ENCODE data around the gene NOL4L.
A peak's percentile ranks its signal among the peaks of the same experiment; 100 is the strongest.

Gene NOL4L

DNA sequence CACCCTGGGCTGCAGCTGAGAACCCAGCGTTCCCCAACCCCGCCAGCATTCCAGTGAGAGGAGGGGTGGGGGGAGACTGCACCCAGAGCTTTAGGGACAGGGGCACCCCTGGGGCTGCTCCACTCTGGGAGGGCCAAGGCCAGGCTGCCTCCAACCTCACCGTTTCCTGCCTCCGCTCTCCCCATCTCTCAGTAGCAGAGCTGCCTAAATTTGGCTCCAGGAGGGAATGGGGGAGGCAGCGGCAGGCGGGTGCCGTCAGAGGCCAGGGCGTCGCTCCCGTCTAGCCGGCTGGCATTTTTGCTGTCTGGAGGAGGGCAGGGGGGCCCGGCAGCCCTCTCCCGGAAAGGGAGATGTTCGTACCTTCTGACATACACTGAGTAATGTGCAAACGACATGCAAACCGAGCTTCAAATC, 46.6 kb downstream of the NOL4L start:
- peak; percentile 39 to 58 for DNase-seq

DNA sequence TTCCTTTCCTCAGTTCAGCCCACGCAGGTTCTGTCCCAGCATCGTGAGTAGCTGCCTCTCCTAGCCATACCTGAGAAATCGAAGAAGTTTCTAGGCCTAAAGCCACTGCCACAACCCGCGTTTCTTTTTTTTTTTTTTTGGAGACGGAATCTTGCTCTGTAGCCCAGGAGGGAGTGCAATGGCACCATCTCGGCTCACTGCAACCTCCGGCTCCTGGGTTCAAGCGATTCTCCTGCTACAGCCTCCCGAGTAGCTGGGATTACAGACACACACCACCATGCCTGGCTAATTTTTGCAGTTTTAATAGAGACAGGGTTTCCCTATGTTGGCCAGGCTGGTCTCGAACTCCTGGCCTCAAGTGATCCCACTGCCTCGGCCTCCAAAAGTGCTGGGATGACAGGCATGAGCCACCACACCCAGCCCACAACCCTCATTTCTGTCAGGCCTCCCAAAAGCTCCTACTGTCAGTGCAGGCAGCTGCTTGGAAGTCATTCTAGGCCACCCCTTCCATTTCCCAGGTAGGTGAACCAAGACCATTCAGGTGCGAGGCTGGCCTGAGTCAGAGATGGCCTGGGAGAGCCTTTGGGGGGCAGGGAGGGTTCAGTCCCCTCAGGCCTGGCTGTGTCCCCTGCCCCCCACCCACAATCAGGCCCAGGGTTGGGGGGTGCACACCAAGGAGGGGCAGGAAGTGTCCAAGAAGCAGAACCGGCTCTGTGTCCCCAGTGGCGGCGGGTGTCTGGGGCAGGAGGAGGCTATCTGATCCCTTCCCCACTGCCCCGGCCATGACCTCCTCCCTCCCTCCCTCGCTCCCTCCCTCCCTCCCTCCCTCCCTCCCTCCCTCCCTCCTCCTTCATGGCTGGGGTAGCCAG, 47.2 kb downstream of the NOL4L start:
- peak; percentile 26 to 49 for DNase-seq

DNA sequence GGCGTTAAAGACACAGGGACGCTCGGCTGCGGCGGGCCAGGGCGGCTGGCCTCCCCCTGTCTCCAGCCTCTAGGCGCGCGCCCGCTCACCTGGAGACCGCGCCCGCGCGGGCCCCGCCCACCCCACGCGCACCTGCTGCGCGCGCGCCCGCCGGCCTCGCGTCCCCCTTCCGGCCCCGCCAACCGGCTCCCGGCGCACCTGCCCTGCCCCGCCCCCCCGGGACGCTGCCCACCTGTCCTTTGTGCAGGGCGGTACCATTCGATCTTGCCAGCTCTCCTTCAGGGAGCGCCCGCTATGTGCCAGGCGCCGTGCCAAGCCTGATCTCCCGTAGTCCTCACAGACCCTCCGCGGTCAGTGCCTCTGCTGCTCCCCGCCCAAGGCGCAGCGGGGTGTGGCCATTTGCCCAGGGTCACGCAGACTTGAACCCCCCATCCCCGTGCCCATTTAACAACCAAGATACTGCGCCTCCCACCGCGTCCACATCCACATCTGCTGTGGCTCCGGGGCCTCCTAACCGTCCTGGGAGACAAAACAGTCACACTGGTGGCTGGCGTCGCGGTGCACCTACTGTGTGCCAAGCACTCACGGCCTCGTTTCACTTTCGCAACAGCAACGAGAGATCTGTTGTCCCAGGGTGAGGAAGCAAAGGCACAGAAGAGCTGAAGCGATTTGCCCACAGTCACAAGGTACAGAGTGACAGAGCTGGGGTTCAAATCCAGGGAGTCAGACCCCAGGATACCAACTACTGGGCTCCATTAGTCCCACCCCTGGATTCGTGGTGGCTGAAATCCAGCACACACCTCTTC, 48.1 kb downstream of the NOL4L start:
- DNase-seq, result peak in 1 of 2 experiments; percentile 13

DNA sequence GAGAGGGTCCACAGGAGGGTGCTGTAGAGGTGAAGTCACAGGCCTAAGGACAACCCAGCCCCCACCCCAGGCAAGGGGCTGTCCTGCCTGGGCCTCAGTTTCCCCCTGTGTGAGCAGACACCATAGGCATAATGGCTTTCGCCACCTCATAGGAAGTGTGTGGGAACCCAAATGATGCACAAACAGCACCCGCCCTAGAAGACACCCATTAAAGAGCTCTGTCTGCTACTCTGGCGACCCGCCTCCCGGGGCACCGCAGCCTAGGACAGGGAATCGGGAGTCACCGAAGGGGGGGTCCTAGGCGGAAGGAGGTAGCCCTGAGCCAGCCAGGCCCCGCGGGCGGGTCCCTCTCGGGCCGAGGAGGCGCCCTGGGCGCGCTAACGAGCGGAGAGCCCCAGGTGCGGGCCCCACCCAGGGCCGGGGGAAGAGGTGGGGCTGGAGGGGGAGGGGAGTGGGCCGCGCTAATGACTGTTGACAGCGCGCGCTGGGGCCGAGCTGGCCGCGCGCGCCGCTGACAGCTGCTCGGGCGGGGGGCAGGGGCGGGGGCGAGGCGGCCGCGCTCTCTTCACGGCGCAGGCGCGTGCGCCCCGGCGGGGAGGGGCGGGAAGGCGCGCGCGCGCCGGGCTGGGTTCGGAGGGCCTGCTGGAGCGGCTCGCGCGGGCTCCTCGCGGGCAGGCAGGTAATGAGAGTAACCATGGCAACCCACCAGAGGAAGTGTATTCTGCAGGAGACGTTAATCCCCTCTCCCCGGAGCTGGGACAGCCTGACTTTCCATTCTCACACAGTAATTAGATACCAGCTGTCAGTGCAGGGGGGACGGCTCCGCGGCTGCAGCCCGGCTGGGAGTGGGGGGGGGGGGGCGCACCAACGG, 48.9 kb downstream of the NOL4L start:
- DNase-seq, result peak; percentile 25 to 30

DNA sequence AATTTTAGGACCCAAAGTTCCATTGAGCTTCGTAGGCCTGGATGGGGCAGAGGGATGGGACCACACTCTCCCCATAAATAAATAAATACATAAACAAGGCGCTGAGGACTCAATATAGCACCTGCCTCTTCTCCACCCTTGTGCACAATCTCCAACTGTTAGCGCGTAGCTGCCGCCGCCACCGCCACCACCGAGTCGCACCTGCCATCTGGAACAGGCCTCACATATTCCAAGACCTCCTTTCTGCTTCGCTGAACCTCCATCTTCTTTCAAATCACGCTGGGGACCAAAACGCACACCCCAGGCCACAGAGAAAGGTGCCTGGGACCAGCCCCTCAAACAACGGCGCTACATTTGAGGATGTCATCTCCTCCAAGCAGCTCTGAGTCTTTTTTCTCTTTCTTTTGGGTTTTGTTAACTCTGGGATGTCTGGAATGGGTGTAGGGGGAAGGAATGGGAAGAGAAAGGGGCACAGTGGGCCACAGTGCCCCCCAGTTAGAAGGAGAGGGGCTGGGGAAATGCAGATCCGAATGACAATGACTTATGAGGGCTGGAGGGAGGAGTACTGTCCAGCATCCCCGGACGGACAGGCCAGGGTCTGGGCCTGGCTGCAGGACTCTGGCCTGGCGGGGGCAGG, 49.7 kb downstream of the NOL4L start:
- DNase-seq, result no peak

DNA sequence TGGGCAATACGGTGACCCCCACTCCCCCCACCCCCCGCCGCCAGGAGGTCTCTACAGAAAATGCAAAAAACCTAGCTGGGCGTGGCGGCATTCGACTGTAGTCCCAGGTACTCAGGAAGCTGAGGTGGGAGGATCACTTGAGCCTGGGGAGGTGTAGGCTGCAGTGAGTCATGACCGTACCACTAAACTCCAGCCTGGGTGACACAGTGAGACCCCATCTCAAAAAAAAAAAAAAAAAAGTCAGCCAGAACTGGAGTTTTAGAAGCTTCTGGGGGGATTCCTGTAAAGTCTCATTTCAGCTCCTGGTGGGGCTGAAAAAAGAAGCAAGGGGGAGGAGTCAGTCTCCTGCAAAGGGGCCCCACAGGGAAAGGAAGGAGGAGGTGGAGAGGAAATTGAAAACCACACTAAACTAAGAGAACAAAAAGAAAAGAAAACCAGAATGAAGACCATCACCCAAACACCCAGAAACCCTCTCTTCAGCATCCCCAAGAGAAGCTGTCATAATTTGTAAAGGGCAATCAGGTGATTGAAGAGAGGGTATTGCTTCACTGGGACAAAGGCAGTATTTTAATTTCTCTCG, 50.4 kb downstream of the NOL4L start:
- peak; percentile 34 to 44 for DNase-seq

DNA sequence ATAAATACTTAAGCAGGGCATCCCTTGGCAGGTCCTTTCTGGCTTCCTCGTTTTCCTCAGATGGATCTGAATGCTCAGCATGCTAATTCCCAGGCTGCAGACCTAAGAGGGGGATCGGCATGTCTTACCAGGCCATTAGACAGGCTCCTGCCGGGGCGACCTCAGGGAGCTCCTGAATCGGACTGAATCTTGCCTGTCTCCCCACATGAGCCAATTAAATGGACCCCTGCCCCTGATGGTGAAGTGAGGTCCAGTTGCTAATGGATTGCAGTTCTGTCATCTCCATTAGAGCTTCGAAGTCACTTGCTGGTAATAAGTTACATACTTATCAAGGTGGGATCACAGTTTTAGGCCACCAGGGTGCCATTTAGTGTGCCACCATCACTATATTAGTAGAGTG, 51.4 kb downstream of the NOL4L start:
- no peak for DNase-seq

DNA sequence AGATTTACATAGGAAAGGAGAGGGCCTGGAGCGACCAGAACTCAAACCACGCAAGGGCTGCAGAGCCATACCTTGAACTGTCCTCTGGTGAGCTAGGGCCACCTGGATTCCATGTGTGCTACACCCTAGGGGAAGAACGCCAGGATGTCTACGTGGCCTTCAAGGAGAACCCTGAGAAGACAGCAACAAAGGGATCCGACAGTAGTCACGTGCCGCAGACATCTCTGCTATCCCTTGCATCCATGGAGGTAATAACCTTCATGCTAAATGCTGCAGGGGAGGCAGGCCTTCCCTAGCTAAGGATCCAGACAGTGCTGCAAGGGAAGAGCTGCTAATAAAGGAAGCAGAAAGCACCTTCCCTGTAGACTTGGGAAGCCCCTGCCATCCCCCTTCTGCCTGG, 52.9 kb downstream of the NOL4L start:
- DNase-seq, result no peak

DNA sequence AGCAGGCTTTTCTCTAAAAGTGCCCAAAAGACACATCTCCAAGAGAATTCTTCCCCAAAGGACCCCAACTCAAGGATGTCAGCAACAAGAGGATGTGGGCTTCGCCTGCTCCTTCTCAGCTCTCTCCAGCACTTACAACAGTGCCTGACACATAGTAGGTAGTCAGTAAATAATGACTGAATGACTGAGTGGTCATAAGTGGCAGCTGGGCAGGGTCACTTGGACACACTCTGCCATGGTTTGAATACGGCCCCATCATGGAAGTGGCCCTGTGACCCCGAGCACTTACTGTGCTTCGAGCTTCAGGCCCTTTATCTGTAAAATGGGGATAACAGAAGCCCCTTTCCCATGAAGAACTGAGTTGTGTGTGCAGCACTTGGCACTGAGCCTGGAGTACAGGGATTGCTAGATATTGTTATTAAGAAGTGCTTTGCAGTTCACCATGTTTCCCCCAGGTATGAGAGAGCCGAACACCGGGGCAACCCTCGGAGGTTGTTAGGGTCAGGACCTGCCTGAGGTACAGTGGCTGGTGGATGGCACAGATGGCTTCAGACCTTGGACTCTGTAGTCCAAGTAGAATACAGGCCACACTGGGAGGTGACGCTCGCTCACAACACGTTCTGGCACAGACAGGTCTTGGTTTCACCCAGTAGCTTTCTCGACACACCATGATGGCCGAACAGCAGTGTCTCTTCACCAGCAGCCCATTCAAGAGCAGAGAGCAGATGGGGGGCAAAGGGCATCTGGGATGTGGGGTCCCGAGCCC, 56.0 kb downstream of the NOL4L start:
- DNase-seq, result no peak

DNA sequence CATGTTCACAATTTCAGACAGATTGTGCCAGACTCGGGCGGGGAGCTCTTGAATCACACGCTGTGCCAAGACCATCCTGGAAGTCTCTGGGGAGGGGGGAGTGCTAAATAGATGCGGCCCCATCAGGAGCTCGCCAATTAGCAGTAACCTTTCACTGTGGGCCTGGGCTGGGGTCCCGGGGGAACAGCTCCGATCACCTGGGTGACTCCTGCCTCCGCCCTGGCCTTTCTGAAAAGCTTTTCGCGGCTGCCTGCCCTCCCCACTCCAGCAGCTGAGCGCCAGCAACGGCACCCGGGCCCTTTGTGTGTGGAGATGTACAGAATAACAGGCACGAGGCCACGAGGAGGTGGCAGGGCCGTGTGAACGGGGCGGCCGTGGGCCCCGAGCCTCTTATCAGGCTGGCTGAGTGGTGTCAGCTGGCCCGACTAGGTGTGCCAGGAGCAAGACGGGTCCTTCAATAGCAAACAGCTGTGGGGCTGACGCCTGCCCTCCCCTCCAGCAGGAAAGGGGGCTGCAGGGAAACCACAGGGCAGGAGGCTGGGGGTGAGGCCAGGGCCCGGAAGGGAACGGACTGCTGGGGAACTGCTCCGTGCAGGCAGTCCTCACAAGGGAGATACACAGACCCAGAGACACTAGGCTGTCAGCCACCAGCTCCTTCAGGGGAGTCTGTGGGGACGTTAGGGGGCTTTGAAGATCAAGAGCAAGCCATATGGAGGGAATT, 56.8 kb downstream of the NOL4L start:
- DNase-seq, result peak in 1 of 2 experiments; percentile 38

DNA sequence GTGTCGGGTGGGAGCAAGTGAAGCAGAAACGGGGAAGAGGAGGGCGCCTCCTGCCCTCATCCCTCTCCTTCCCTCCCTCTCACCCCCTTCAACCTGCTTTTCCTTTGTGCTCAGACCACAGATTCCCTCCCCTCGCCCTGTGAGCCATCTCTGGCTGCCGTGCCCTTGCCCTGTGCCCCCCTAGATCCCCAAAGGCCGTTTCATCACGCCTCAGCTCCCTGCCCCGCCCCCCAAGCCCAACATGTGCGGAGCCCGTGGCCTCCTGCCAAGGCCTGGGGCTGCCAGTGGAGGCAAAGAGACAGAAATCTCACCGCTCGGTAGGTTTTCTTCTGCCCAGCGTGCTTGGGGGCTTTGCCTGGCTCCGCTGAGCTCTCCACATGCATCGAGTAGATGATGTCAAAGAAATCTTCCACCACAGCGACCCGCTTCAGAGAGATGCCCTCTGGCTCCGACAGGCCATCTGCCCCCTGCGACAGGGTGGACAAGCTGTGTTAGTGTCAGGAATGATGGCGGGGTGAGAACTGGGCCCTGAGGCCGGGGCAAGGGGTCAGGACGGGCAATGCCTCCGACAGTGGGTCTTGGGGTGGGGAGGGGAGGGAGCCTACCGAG, 57.6 kb downstream of the NOL4L start:
- DNase-seq, result no peak

DNA sequence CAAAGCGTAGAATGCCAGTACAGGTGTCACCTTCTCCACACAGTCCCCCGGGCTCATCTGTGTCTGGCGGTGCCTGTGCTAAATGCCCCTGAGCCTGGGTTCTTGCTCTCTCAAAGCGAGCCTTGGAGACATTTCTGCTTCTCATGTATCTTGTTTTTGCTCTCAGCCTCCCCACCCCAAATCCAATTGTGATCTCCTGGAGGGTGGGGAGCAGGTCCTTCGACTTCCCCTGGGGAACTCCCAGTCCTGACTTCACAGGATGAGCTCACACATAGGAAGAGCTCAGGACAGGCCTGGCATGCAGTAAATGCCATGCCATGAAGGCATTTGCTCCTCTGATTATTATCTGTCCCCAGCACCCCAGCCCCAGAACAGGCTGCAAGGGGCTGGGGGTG, 58.1 kb downstream of the NOL4L start:
- DNase-seq, result no peak

DNA sequence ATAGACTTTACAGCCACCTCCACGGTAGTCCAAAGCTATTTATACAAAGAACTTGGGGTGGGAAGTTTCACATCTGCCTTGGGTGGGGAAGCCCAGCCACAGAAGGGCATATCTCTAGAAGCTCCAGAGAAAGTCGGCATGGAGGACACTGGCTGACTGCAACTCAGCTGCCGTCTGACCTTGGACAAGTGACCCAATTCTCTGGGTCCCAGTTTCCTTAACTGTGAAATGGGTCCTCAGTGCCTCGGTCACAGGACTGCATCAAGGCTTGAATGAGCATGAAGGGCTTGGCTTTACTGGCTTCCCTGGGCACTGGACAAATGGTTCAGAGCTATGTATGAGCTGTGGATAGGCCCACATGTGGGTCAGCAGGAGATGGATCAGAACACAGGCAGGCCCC, 58.6 kb downstream of the NOL4L start:
- no peak for DNase-seq

DNA sequence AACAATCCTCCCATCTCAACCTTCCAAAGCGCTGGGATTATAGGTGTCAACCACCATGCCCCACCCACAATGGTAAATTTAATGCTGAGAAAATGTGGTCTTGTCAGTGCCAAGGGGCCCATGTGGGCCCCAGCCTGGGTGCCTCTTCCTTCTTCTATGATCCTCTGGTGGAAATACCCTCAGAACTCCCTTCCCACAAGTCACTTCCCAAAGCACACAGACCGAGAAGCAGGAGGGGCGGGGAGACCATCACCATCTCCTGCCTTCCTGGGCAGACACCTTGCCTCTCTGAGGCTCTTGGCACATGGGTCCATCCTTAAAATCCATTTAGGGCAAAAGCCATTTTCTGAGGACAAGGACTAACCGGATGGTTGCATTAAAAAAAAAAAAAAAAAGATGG, 59.0 kb downstream of the NOL4L start:
- no peak for DNase-seq

DNA sequence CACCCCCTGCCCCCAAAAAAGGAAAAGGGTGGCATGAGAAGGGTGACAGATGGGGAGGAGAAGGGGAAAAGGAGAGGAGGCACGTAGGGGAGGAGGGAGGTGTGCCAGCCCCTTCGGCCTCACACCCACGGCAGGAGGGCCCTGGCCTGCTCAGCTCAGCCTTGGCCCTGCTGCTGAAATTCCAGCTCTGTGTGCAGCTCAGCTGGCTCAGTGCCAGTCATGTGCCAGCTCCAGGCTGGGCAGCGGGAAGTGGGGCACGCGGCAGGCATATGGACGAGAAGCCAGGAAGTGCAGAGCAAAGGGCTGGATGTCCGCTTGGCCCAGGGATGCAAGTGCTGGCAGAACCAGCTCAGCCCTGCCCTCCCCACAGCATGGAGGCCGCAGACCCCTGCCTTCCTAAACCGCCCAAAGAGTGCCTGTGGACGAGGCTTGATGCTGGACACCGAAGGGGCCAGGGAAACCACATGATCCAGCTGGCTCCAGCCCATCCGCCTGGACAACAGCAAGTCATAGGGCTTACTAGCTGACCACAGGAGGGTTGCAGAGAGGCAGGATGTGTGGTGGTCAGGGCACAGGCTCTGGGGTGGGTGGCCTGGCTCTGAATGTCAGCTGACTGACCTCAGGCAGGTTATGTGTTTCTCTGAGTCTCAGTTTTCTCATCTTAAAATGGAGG, 60.2 kb downstream of the NOL4L start:
- DNase-seq, result no peak

DNA sequence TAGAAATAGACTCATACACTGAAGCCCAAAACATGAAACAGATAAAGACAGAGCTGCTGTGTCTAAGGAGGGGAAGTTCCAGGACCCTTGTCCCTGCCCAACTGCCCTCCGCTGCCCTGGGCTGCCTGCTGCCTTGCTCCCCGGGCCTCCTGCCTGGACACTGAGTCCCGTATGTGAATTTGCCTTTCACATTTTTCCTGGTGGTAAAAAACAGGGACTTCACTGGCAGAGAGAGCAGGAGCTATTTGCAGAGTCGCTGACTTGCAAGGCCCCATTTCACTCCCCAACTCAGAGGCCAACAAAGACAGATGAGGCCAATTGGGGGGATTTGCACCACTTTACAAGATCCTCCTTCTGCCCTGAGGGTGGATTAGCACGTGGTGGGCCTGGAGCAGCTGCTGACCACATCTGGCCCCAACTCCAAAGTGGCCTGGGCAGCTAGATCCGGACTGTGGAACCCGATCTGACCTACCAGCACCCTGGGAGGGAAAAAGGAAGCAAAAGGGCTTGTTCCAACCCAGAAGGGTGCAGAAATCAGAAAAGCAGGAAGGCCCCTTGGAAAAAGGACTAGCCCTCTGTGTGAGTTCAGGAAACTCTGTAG, 61.4 kb downstream of the NOL4L start:
- DNase-seq, result no peak

DNA sequence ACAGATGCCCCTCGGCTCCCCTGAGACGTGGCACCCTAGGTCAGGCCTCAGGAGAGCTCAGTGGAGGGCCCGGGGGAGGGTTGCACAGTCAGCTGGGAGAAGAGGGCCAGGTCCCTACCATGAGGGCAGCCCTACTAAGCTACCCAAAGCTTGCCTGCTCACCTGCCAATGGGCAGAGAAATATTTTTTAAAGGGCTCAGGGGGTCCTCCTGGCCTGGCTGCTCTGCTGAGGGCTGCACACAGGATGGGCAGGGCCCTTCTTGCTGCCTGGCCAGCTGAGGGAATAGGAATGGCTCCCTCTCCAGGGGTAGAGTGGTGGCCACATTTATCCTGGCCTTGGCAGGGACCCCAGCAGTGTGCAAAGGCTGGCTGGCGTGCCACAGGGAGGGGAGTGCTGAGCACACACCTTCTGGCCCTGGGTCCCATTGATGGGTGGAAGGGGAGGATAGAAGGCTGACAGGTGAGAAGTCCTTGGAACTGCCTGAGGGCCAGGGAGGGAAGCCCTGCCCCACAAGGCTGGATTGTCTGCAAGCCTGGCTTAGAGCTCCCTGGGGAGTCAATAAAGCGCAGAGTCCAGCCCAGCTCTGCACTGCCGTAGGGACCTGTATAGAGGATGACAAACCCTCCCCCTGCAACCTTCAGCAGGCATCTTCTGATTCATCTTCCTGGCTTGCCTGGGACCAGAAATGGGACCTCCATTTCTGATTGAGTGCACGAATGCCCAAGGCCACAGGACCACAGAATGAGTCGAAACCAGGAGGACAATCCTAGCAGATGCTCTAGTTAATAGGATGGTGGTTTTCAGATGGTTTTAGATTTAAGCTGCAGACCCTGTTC, 62.1 kb downstream of the NOL4L start:
- DNase-seq, result no peak

DNA sequence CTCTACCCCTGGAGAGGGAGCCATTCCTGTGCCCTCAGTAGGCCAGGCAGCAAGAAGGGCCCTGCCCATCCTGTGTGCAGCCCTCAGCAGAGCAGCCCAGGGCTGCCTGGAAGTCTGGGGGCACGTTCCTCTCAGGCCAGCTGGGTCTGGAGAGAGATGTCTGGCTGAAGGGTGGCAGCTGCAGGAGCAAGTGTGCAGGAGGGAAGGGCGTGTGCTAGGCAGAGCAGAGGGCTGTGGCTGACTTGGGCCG, 62.7 kb downstream of the NOL4L start:
- DNase-seq, result no peak

Measured in Kasumi-1 (cell line).